GM19238 (cell line): ENCODE measurements around the gene CALML4.

ENCODE experiments used
- DNase-seq: peaks from one replicate; pipeline ENCODE4 v3.0.0; 2011; ENCODE audit warnings: low spot score; ENCODE audit not compliant: insufficient read length

Gene CALML4

DNA sequence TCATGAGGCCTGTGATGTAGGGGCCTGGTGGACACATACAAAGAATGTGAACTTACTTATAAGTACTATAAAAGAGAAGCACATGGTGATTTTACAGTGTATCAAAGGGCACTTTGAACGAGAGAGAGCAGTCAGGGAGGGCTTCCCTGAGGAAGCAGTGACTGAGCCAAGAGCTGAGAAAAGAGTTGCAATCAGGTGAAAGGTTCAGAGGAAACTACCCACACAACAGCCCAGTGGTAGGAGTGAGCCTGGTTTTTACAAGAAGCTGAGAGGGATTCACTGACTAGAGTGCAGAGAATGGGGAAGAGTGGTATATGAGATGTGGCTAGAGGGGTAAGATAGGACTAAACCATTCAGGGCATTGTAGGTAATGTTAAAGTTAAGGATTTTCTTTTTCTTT lies 57.1 kb downstream of the CALML4 start:
- DNase-seq = no peak

DNA sequence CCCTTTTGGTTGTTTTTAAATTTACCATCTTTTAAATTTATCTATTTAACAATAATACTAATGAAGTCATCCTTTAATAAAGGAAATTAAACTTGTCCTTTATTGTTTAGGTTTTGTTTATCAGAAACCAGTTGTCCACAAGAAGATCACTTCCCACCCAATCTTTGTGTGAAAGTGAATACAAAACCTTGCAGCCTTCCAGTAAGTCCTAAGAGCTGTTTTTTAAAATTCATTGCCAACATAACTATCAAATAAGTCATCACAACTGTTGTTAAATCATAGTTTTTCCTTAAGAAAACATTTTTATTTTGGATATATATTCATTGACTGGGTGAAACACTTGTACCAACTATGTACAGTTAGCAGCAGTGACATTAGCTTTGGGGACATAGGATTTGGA lies 59.4 kb downstream of the CALML4 start:
- DNase-seq = no peak

DNA sequence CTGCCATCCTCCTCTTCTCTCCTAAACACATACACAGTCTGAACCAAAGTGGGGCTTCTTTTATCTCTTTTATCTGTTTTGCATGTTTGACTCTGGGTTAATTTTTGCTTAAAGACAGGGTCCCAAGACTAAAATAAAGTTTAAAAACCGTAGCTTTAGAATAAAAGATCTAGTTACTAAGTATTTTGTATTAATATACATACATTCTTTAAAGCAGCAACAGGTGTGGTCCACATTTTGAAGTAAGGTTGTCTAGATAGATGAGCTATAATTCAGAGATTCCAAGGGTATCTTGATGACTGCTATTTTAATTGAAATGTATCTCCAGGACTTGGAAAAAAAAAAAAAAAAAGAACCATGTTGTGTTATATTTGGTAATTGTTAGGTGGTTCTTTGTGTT lies 61.3 kb downstream of the CALML4 start:
- DNase-seq = no peak

DNA sequence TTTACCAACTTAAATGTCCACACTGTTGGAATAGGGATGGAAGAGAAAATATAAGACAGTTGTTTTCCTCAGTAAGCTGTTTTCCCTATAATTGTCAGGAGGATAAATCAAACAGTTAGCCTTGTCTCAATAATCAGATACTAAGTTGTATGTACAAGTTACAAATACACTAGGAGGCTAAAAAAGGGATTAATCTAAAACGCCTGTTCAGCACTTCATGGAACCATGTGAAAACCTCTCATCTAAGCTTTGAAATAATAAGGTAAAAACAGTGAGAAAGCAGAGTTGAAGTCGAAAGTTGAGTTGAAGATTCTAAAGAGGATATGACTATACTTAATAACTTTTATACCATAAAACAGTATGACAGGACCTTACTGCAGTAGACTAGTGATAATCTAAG lies 62.0 kb downstream of the CALML4 start:
- no peak for DNase-seq
